Measurements from ENCODE around the gene KATNAL2.

DNA sequence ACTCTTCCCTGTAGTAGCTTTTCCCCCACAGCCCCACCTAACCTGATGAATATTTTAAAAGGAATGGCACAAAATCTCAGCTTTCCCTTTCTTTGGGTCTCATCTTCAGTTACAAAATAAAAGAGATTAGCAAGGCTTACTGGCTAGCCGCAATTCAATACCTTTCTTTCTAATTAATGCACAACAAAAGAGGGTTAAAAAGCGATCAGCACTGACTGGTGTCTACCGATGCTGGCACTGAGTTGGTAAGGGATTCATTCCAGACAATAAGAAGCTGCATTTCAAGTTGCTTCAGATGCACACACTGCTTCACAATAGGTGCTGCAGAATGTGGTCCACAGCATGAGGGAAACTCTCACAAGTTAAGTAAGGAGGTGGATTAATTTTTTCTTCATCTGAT is 191.0 kb downstream of the KATNAL2 start:
- TF ChIP-seq POLR2A (IDR thresholded peaks at IDR 0.05): no peak
- TF ChIP-seq EP300 (IDR thresholded peaks at IDR 0.05): no peak
